HG03135 (cell line): ENCODE data around the gene MAP3K1.
A peak's percentile ranks its signal among the peaks of the same experiment; 100 is the strongest.
"Not testable (repeated sequence)": the region's sequence is repeated elsewhere in the genome, so short reads cannot be mapped to it uniquely, and the experiment has no call there.

Experiments used
- ATAC-seq: cut with Tn5 transposase; IDR thresholded peaks from one replicate; pipeline ENCODE4 v1.9.1; 2021; ENCODE audit warnings: mild to moderate bottlenecking, moderate library complexity; ENCODE audit not compliant: unreplicated experiment

Gene MAP3K1

DNA sequence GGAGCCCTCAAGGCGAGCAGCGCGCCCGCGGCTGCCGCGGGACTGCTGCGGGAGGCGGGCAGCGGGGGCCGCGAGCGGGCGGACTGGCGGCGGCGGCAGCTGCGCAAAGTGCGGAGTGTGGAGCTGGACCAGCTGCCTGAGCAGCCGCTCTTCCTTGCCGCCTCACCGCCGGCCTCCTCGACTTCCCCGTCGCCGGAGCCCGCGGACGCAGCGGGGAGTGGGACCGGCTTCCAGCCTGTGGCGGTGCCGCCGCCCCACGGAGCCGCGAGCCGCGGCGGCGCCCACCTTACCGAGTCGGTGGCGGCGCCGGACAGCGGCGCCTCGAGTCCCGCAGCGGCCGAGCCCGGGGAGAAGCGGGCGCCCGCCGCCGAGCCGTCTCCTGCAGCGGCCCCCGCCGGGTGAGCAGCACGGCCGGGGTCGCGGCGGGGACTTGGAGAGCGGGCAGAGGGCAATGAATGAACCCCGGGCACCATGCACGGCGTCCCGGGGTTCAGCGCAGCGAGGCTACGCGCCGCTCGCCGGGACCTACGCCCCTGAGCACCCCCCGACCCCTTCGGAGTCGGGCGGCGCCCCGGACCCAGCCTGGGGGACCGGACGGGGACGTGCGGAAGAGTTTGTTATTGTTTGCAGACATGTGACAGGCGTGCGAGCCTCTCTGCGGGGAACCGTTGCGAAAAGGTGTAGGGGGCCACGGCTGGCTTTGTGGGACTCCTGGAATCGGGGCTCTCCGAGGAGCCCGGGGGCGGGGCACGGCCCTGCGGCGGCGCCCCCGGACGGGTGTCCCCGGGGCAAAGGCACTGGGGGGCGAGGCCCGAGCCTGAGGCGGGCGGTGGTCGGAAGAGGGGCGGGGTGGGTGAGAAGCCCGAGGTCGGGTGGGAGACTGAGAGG, 553 bp downstream of the MAP3K1 start:
- ATAC-seq: peak; percentile 30

DNA sequence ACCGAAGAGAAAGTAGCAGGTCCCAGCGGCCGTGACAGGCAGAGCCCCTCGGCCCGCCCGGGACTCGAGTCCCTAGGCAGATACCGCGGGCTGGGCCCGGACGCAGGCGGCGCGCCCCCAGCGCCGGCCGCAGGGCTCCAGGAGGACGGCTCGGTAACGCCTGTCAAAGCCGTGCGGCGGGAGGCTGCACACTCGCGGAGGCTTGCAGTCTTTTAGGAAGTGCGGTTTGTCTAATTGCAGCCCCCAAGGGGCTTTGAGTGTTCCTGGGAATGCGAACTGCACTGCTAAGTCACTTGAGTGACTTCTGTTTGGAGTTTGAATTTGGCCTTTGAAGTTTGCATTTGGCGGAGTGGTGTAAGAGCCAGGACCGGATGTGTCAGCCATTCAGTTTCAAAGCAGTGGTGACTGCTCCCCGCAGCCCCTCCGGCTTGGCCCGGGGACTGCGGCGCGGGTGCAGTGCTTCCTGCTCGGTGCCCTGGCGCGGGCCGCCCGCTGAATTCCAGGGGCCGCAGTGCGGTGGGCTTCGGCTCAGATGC, 1.3 kb downstream of the MAP3K1 start:
- ATAC-seq: peak; percentile 41

DNA sequence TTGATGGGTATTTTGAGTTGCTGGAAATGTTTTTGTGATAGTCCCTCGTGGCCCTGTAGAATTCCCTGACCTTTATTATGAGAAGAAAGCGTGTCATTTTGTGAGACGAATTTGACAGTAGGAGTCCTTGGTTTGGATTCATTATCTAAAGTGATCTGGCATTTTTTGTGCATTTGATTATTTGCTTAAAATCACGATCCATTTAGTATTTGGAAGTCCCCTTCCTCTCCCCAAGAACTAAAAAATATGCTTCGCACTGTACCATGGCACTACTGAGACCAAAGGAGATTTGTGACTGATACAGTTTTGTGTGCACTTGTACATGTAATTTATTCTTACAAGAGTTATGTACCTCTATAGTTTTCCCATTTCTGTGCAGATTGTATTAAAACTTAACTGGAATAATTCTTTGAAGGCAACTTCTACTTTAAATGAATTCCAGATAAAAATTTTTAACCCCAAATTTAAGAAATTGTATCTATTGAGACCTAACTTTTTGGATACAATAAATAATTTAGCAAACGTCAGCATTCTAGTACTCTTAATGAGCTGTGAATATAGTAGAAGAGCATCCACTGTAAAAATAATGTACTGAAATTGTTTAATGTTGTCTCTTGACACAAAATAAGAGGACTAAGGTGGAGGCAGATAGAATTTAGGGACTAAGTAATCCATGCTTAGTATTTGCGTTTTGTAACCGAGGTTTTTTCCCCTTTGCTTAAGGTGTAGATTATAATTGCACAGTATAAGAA, 2.1 kb downstream of the MAP3K1 start:
- ATAC-seq: no peak

DNA sequence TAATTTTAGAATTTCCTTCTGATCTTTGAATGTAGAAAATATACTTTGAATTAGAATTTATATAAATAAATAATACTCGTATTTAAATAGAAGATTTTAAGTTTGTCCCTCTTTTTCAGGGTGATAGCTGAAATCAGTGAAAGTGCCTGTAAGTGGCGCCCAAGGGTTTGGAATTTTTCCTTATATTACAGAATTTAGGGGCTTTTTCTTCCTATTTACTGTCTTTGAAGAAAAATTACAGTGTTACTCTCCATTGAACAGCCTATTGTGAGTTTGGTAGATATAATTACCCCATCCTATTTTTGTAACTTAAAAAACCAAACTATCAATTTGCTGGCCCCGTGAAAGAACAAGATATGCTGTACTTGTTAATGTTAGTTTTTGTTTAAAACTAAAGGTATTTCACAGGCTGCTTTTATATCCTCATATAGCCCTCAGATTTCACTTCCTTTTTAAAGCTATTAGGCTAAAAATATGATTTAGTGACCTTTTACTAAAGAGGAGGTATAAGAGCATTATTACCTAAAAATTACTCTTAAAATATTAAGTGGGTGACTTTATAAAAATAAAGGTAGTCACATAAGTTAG, 3.2 kb downstream of the MAP3K1 start:
- no peak for ATAC-seq

DNA sequence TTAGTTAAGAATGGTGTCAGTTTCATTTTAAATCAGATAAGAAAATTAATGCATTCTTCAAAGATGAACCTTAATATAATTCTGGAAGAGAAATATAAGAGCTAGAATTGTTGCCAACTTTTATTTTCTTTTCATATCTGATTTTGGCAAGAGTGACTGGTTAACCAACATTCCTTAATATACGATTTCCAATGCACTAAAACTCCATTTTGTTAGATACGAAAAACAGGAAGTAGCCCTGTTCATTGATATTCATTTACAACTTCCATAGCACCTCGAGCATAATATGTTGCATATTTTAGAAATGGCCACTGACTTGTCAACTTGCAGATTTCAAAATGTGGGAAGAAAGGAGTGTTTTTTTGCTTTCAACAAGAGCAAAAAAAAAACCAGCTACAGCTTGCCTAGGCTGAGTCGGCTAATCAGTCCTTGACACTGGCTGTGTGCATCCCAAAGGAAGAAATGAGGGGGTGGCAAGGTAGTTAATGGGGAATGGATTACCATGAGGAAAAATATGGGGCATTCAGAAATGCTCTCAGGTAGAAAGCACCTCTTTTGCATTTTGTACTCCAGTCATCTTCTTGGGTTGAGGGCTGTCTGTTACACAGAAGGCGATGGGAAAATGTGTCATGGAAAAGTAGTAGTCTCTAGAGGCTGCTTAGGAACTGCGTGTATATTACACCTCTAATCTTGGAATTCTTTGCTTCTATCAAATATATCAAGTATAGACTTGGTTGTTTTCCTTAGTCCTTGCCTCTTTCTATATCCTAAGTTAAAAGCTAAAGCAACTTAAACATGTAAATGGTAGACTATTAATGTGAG, 3.9 kb downstream of the MAP3K1 start:
- ATAC-seq: no peak

DNA sequence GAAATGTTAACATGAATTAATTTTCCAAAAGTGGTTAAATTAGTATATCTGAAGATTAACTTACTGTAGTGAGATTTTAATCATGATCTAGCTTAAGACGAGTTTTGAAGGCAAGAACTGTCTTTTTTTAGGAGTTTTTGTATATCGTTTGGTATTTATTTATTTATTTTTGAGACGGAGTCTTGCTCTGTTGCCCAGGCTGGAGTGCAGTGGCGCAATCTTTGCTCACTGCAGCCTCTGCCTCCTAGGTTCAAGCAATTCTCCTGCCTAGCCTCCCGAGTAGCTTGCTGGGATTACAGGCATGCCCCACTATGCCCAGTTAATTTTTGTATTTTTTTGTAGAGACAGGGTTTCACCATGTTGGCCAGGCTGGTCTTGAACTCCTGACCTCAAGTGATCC, 6.5 kb downstream of the MAP3K1 start:
- not testable (repeated sequence) for ATAC-seq

DNA sequence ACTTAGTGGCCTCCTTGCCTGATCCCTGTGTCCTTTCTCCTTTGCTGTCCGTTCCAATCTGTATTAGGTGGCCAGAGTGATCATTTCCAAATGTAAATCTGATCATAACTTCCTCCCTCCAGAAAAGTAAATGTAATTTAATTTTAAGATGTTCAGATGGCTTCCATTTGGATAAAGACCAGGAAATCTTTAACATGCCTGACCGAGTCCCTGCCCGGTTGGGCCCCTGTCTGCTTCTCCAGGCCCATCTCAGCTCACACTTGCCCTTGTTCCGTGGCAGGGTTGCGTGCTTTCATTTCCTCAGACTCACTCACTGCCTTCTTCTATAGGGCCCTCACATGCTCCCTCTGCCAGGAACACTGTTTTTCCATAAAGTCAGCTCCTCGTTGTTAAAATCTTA, 7.6 kb downstream of the MAP3K1 start:
- no peak for ATAC-seq

DNA sequence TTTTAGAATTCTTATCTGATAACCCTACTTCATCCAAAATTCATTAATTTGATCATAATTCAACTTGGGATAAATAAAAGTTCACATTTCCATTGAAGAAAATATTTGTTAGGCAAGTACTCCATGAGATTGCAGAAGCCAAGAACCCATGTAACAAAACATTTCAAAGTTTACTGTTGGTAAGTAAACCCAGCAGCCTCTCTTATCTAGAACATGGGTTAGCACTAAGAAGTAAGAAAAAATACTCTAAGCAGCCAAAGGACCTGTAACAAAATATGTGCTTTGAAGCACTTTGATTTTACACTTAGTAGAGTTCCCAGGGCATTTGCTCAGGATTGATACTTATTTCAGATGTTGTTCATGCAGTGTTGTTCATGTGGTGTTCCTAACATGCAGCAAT, 8.7 kb downstream of the MAP3K1 start:
- ATAC-seq: no peak

DNA sequence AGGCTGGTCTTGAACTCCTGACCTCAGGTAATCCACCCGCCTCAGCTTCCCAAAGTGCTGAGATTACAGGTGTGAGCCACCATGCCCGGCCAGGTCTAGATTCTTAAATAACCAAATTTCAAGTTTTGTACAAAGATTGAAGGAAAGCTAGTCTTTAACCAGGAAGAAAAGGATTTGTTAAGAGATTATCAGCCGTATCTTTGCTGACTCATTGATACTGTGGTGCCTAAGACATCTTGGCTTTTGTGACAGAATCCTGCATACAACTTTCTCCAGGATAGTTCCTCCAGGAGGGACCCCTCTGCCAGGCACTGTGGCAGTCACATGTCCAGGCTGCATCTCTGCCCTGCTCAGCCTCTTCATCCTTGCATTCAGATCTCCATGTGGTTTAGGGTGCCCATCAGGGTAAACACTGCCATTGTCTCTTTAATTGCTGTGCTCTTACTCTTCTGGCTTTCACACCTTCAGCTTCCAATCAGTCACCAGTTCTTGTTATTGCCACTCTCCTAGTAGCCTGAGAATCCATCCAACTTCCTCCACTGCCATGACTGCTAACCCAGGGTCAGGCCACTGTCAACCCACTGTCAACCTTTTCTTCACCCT, 10.0 kb downstream of the MAP3K1 start:
- no peak for ATAC-seq

DNA sequence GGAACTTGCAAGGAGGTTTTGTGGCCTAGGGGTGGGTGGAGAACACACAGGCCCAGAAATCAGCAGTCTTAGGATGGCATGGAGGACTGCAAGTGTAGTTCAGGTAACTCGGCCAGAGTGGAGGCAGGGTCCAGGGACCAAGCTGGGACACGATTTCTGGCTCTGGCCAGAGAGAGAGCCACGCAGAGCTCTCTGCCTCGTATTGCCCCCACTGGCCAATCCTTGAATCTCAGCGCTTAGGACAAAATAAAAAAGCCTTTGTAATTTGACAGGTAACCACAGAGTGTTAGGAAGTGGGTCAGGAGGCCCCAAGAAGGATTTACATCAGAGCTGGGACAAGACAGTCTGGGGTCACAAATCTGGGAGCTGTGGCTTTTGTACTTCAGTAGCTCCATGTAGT, 11.7 kb downstream of the MAP3K1 start:
- no peak for ATAC-seq

DNA sequence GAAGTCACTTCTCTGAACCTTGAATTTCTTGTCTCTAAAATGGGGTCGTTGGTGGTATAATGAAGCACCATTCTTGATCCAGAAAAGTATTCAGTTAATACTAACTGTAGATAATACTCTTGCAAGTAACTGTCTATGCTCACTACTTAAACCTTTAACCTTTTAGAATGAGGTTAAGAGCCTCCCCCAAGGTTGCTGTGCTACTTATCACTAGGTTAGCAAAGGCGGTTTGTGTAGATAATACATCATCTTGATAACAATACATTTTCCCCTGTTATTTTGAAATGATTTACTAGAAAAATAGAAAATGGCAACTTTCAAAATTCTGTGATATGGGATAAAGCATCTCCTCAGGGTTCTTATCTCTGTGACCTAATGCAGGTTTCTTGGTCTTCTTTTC, 12.6 kb downstream of the MAP3K1 start:
- no peak for ATAC-seq

DNA sequence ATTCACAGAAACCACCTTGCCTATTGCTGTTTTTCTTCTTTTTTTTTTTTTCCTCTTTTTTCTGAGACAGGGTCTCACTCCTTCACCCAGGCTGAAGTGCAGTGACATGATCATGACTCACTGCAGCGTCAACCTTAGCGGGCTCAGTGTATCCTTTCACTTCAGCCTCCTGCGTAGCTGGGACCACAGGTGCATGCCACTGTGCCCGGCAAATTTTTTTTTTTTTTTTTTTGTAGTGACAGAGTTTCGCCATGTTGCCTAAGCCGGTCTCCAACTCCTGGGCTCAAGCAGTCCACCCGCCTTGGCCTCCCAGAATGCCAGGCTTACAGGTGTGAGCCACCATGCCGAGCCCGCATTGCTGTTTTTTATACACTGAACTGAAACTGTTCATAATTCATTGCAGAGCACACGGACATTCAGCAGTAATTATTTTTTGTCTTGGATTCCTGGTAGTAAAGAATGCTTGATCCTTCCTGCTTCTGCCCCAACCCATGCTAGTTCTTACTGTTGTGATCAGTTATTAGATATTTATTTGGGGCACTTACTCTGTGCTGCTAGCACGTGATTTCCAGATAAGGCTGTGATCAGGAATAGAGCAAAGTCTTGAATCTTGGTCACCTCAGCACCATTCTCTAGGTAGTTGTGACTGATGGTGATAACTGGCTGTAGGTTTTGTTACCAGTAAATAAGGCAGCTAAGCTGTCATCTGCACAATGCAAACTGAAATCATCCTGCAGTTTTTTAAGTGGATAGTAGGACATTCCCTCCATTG, 14.0 kb downstream of the MAP3K1 start:
- ATAC-seq: no peak

DNA sequence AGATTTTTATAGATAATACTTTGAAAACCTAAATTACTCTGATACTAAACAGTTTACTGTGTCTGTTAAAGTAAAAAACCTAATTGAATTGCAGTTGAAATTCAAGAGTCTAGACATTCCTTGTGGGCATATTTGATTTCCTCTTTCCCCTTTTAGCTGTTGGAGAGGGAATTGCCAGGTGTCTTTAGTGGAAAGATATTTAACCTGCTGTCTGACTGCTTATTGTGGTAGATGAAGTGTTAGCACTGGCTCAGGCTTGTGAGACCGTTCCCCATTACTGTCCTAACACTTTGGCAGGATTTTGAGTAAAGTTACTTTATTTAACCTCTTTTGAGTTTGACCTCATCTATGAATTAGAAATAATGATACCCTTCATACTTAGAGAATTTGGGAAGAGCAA, 16.4 kb downstream of the MAP3K1 start:
- no peak for ATAC-seq

DNA sequence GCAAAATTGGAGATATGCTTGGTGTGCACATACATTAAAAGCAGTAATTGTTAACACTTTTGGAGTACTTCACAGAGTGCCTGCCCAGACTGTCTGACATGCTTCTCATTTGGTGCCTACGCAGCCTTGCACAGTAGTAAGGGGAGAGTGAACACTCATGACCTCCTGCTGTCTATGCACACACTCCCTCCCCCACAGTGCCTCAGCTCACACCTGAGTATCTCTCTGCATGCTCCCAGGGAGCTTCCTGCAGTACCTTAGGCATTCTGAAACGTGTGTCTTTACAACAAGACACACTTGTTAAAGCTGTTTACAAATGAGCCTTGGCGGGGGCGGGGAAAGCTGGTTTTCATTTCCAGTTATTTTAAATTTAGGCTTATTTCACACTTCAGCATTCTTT, 18.0 kb downstream of the MAP3K1 start:
- no peak for ATAC-seq

DNA sequence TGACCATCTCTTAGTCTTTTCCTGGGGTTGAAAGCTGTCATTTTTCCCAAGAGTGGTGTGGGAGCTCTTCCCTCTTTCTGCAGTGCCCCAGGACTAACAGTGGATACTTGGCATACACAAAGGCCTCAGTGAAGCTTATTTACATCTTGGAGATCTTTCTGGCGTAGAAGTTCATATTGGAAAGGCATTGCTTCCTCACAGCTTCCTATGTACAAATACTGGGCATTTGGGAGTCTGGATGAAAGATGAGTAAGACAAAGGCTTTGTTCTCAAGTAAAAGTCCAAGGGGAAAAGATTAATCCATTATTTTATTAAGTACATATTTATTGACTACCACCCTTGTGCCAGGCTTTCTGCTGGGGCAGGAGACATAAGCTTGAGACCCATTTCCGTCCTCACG, 22.0 kb downstream of the MAP3K1 start:
- no peak for ATAC-seq

DNA sequence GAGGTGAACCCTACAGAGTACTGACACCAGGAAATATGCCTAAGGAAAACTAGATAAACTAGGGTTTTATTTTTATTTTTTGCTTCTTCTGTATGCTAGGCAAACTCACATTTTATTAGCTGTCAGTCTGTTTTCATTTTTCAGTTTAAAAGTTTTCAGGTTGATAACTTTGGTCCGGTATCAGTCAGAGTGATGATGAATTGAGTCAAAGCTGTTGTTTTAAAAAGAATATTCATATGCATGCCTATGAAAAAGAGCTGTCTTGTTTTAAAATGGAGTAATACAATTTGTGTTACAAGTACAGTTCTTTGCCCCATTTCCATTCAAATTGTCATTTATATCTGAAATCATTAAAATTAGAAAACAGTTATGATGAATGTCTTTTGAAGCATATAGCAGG, 22.6 kb downstream of the MAP3K1 start:
- ATAC-seq: no peak

DNA sequence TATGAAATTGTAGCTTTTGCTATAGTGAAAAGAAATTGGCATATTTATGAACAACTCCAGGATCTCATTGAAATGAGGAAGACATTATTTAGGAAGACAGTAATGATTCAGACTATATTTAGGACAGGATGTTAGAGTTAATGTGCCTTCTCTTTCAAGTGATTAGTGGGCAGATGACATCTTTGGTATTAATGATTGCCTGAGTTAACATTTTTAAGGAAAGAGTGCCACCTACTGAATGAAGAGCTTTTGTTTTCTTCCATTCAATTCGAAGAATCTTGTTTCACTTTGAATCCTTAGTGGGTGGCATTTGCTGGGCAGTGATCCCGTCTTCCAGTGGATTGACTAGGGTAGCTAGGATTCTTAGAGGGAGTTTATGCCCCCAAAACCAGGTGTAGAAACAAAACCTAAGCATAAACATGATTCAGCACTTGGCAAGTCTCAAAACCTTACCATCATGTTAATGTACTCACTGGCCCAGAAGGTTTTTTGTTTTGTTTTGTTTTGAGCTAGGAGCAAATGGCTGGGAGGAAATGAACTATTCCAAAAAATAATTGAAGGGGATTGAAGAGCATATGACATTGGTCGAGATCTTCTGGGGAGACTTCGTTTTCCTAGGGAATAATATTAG, 23.2 kb downstream of the MAP3K1 start:
- peak; percentile 63 for ATAC-seq

DNA sequence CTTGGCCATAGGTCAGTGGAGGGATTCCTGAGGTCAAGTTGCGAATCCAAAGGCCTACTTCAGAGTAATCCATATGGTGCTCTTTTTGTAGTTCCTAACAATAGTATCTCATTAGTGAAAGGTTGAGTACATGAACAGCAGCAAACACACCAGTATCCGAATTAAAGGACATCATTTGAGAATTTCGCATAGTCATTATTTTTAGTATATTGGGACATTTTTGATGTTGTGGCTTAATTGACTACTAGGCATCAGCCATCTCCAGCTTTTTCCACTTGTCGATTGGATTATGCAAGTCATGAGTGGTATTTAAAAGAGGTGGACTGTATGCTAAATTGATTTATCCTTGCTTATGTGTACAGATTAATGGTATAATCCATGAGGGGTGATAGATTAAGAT, 23.7 kb downstream of the MAP3K1 start:
- ATAC-seq: no peak

DNA sequence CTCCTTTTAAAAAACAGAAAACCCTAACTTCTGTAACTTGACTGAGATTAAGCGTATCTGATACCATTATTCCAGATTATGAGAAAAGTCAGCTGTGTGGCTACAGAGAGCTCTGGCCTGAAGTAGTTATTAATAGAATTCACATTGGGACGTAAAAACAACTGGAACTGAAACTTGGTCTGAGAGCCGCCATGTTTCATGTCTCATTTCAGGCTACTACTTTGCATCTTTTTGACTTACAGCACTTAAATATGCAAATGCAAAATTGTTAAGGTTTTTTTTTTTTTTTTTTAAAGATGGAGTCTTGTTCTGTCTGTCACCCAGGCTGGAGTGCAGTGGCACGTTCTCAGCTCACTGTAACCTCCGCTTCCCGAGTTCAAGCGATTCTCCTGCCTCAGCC, 25.2 kb downstream of the MAP3K1 start:
- ATAC-seq: peak; percentile 55
